Mesenteric fat pad (tissue), 1 donor: Measurements from ENCODE around the gene PLD5. TPM values are rescaled to one million over a fixed set of nuclear protein-coding genes. Genes with fewer than 3 reads are reported as not detected.
"Not testable (repeated sequence)": the region's sequence is repeated elsewhere in the genome, so short reads cannot be mapped to it uniquely, and the experiment has no call there.

Experiments
- DNase-seq: peaks from one replicate; pipeline ENCODE4 v3.0.0-alpha.2; 2020; ENCODE audit warnings: low spot score
- total RNA-seq: library from RNA; stranded (reverse); fragmentation: NEBNext Ultra II Directional; extraction: Animal tissue kit (Norgen Biotek cat#: 25700); gene quantifications from one replicate; pipeline ENCODE4 v1.2.1, GENCODE V29; 2021
- donor health status: DM: yes; HTN: yes; CAD: no.

The PLD5 gene
- total RNA-seq, 1 donor from 2014 or later: 0.26 TPM

GRCh38 chr1:242212961-242213360 is 311.5 kb downstream of the PLD5 start:
- DNase-seq: not testable (repeated sequence)

- DNase-seq: no peak
These were observed 312.1 kb downstream of the PLD5 start for GRCh38 chr1:242212401-242212800.

GRCh38 chr1:242211254-242212022 is 313.1 kb downstream of the PLD5 start:
- DNase-seq: no peak

- not testable (repeated sequence) for DNase-seq
These were observed 314.2 kb downstream of the PLD5 start for GRCh38 chr1:242210316-242210715.

- no peak for DNase-seq
These were observed 315.4 kb downstream of the PLD5 start for GRCh38 chr1:242209063-242209462.

- DNase-seq: no peak
These were observed 316.5 kb downstream of the PLD5 start for GRCh38 chr1:242208021-242208420.

- DNase-seq: no peak
These were observed 317.5 kb downstream of the PLD5 start for GRCh38 chr1:242206994-242207393.

GRCh38 chr1:242205622-242206489 is 318.6 kb downstream of the PLD5 start:
- no peak for DNase-seq

GRCh38 chr1:242203262-242203661 is 321.2 kb downstream of the PLD5 start:
- no peak for DNase-seq

- no peak for DNase-seq
These were observed 323.4 kb downstream of the PLD5 start for GRCh38 chr1:242201090-242201489.

- no peak for DNase-seq
These were observed 324.6 kb downstream of the PLD5 start for GRCh38 chr1:242199776-242200458.

- no peak for DNase-seq
These were observed 326.3 kb downstream of the PLD5 start for GRCh38 chr1:242197907-242198820.

GRCh38 chr1:242196914-242197313 is 327.6 kb downstream of the PLD5 start:
- DNase-seq: no peak

- DNase-seq: no peak
These were observed 328.4 kb downstream of the PLD5 start for GRCh38 chr1:242196101-242196500.

GRCh38 chr1:242189591-242189990 is 334.9 kb downstream of the PLD5 start:
- DNase-seq: no peak

GRCh38 chr1:242187816-242188215 is 336.7 kb downstream of the PLD5 start:
- no peak for DNase-seq

- no peak for DNase-seq
These were observed 337.3 kb downstream of the PLD5 start for GRCh38 chr1:242187171-242187570.

- no peak for DNase-seq
These were observed 338.8 kb downstream of the PLD5 start for GRCh38 chr1:242185731-242186130.

- no peak for DNase-seq
These were observed 339.5 kb downstream of the PLD5 start for GRCh38 chr1:242184955-242185354.

- not testable (repeated sequence) for DNase-seq
These were observed 344.7 kb downstream of the PLD5 start for GRCh38 chr1:242179767-242180166.
